GM21390 (cell line): ENCODE data around the gene MIER3.
A peak's percentile ranks its signal among the peaks of the same experiment; 100 is the strongest.
"Not testable (repeated sequence)": the region's sequence is repeated elsewhere in the genome, so short reads cannot be mapped to it uniquely, and the experiment has no call there.

Source experiments
- ATAC-seq: cut with Tn5 transposase; IDR thresholded peaks from one replicate; pipeline ENCODE4 v1.9.1; 2021; ENCODE audit not compliant: unreplicated experiment

The MIER3 gene, protein sequence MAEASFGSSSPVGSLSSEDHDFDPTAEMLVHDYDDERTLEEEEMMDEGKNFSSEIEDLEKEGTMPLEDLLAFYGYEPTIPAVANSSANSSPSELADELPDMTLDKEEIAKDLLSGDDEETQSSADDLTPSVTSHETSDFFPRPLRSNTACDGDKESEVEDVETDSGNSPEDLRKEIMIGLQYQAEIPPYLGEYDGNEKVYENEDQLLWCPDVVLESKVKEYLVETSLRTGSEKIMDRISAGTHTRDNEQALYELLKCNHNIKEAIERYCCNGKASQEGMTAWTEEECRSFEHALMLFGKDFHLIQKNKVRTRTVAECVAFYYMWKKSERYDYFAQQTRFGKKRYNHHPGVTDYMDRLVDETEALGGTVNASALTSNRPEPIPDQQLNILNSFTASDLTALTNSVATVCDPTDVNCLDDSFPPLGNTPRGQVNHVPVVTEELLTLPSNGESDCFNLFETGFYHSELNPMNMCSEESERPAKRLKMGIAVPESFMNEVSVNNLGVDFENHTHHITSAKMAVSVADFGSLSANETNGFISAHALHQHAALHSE

GRCh38 chr5:56951946-56952691, at the start of gene MIER3:
TSS of gene MIER3 (minus strand) at chr5:56952123. CDS start at chr5:56952102, 21 bp downstream.
- peak; percentile 90 for ATAC-seq

GRCh38 chr5:56995596-56995995, 43.7 kb upstream of the MIER3 start:
- ATAC-seq, result no peak

GRCh38 chr5:56993241-56993640, 41.3 kb upstream of the MIER3 start:
- ATAC-seq, result no peak

- no peak for ATAC-seq
These were observed 37.8 kb upstream of the MIER3 start for GRCh38 chr5:56989676-56990075.

- no peak for ATAC-seq
These were observed 36.6 kb upstream of the MIER3 start for GRCh38 chr5:56988490-56988889.

GRCh38 chr5:56987171-56987570, 35.2 kb upstream of the MIER3 start:
- no peak for ATAC-seq

DNA sequence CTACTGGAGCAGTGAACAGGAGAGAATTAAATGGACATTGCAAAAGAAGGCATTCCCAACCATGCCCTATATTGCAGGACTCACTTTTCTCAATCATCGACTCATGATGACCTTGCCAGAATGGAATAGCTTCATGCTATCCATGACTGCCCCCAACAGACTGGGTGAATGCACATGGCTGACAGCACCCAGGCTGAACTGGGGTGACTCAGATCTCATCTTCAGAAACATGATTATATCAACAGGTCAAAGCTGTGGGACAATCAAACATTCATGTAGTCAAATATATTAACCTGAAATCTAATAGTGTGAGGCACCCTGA, 34.7 kb upstream of the MIER3 start:
- ATAC-seq, result no peak

DNA sequence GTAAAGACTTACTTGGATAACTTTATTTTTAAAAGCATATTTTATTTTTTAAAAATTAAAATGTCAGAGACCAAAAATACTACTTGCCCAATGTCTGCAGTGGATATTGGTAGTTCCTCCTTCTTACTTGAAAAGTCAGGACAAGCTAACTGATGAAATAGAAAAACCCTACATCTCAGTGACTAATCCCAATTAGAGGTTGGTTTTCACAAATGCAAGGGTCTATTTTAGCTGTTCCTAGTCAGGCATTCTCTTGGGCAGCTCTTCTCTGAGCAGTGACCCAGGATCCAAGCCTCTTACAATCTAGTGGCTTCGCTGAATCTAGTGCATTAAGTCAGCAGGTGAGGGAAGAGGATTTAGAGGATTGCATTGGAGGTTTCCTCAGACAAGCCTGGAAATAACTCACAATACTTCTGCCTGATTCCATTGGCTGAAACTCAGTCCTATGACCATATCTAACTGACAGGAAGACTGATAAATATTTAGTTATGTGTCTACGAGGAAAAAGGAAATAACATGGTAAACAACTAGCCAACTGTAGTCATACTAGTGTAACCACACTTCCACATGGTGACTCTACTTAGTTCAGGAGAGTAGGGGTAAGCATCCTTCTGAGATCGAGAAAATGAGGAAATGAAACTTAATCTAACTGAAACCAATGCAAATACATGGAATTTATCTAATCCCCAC, 34.2 kb upstream of the MIER3 start:
- ATAC-seq, result no peak

DNA sequence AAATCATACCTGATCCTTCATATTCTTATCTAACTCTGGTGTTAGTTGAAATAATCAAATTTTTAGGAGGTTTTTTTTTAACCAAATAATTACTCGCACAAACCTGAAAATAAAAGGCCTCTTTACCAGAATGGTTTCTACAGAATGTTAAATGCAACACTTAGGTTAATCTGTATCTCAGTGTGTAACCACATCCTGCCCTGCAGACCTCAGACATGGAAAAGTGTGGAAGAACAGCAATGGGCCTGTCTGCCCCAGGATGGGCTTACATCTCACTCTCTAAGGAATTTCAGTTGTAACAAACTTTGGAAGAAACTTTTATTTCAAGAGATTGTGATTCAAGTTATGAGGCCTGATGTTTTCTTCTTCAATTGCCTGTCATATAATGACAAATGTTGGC, 32.5 kb upstream of the MIER3 start:
- ATAC-seq, result no peak

DNA sequence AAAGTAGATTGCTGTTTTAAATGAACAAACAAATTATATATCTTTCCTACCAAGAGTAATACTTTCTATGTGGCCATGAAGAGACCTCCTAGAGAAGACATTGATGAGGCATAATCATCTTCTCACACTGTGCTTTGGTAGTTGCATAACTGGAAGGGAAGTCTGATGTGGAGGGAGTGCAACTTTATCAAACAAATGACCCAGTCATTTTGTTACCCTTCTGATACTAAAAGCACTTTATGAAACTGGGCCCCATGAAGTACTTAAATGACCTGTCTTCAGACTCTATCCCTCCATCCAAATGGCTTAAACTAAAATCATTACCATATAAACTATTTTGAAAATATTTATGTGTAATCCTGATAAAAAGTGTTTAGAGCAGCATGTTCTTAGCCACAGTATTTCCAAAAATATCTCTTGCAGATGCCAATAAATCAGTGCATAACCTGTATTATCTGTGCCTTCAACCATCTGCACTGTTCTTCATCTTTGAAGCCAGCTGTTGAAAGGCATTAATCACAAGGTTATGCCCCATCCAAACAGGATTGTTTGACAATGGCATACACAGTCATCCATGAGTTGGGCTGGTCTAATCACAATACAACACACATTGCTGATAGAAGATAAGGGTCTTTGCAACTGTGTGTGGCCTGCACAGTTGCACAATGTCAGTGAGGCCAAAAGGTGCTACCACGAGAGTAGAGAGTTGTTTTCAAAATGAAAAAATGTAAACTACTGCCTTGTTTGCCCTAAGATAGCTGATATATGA, 31.9 kb upstream of the MIER3 start:
- ATAC-seq, result peak; percentile 43

GRCh38 chr5:56981548-56982315, 29.8 kb upstream of the MIER3 start:
- no peak for ATAC-seq

DNA sequence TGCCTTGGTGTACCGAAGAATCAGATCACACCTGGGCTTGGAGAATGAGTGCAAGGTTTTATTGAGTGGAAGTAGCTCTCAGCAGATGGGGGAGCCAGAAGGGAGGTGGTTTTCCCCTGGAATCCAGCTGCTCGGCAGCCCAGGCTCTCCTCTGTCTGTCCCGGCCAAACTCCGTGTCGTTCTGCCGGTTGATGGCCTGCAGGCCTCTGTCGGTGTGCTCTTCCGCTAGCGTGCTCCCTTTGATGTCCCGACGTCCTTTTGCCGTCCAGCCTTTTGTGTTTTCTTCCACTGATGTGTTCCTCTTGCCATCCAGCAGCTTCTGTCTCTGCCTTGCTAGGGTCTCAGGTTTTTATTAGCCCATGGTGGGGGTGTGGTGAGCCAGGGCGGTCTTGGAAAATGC, 28.0 kb upstream of the MIER3 start:
- no peak for ATAC-seq

DNA sequence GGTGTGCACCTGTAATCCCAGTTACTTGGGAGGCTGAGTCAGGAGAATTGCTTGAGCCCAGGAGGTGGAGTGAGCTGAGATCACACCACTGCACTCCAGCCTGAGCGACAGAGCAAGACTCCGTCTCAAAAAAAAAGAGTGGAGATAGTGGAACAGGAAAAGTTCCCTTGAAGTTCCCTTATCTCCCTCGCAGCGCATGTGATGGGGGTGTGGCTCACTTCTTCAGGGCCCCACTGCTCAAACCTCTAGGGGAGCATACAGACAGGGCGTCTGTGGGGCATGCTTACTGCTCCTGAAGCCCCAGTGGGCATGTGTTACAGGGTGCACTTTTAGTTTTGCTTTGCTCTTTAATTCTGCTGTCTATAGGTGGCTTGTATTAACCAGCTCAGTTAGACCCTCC, 27.6 kb upstream of the MIER3 start:
- ATAC-seq, result not testable (repeated sequence)

DNA sequence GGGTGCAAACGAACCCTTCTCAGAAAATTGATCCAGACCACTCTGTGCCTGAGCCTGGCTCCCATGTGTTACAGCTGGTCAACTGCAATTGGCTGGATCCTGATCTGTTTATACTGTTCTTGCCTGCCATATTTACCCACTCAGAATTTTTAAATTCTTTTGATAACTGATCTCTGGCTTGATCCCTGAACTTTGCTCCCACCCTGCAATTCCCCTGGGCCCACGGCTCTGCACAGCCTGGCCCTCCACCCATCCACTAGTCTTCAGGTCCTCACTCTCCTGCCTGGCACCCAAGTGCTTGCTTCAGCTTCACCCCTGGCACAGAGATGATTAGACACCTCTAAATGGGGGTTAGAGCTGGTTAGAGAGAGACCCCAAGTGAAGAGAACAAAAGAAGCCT, 25.9 kb upstream of the MIER3 start:
- no peak for ATAC-seq

- ATAC-seq, result no peak
These were observed 25.1 kb upstream of the MIER3 start for GRCh38 chr5:56977021-56977420.

- ATAC-seq, result no peak
These were observed 22.3 kb upstream of the MIER3 start for GRCh38 chr5:56974241-56974640.

- no peak for ATAC-seq
These were observed 21.6 kb upstream of the MIER3 start for GRCh38 chr5:56973473-56973872.

GRCh38 chr5:56971275-56971674, 19.4 kb upstream of the MIER3 start:
- ATAC-seq, result no peak

- ATAC-seq, result no peak
These were observed 12.2 kb upstream of the MIER3 start for GRCh38 chr5:56964173-56964572.

- no peak for ATAC-seq
These were observed 11.3 kb upstream of the MIER3 start for GRCh38 chr5:56963246-56963645.
